HG03342 (cell line): ENCODE data around the gene PPP1CB.
"Not testable (repeated sequence)": the region's sequence is repeated elsewhere in the genome, so short reads cannot be mapped to it uniquely, and the experiment has no call there.

Experiments
- ATAC-seq: cut with Tn5 transposase; IDR thresholded peaks from one replicate; pipeline ENCODE4 v1.9.1; 2021; ENCODE audit warnings: mild to moderate bottlenecking, moderate library complexity; ENCODE audit not compliant: unreplicated experiment

PPP1CB gene

DNA sequence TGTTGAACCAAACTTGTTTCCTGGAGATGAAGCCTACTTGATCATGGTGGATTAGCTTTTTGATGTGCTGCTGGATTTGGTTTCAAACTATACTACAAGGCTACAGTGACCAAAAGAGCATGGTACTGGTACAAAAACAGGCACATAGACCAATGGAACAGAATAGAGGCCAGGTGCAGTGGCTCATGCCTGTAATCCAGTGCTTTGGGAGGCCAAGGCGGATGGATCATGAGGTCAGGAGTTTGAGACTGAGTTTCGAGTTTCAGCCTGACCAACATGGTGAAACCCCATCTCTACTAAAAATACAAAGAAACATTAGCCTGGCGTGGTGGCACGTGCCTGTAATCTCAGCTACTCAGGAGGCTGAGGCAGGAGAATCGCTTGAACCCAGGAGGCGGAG, 9.0 kb upstream of the PPP1CB start:
- not testable (repeated sequence) for ATAC-seq

DNA sequence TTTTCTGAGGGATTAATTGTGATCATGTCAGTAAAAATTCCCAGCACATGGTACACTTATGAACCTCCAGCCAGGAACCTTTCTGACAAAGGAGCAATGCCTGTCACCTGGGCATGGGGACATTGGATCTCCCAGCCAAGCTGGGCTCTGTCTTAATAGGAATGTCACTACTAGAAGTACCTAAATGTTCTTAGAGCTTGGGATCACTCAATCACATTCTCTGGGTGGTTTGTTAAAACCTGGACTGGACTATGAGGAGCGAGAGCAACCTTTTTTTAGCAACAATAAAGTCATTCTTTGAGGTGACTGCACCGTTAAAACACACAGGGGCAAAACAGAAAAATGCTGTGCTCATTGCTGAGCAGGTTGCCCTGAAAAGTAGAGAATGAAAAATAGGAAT, 6.4 kb upstream of the PPP1CB start:
- ATAC-seq: no peak

DNA sequence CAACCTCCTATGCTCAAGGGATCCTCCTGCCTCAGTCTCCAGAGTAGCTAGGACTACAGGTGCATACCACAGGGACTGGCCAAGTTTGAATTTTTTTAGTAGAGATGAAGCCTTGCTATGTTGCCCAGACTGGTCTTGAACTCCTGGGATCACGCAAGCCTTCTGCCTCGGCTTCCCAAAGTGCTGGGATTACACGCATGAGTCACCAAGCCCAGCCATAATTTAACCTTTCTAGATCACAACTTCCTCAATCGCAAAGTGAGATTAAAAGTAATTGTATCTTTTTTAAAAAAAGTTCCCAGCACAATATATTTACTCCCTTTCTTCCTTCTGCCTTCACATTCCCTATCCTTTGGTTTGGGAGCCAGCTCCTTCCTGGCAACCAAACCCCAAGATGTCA, 5.8 kb upstream of the PPP1CB start:
- ATAC-seq: no peak

DNA sequence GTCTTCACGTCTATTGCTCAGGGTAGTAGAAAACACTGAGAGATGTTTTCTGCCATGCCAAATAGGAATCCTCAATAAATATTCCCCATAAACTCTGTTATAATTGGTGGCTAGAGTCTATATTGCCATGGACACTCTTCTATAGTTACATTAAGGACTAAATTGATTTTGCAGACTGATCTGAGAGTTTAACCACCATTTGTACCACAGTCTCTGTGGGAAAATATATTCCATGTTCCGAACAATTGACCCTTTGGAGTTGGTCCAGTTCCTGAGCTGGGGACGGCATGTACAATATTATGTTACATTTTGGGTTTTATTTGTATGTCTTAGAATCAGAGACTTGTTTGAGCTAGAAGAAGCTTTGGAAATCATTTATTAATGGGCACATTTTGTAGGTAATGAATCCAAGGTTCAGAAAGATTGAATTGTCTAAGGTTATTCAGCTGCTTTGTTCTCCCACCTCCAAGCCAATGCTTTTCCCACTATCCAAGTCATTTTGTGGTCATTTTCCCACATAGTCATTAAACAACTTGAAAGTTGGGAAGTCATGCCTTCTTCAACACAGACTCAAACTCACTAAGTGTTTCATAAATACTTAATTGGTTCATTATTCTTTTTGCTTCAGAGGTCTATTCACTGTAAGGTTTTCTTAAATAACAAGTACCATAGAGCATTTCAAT, 5.1 kb upstream of the PPP1CB start:
- ATAC-seq: no peak

DNA sequence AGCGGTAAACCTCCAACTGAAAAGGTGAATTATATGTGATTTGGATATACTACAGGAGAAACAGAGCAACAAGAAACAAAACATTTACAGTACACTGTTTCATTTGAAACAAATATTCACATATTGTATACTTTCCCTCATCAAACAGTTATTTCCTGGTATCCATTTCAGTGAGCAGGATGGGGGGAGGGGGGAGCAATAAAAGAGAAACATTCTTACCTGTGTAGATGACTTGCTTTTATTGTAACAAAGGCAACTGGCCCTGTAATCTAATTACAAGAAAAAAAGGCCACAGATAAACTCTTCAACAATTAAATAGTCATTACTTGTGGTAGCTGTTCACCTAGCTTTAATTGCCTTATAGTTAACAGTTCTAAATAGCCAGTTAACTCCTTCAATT, 3.9 kb upstream of the PPP1CB start:
- ATAC-seq: no peak

DNA sequence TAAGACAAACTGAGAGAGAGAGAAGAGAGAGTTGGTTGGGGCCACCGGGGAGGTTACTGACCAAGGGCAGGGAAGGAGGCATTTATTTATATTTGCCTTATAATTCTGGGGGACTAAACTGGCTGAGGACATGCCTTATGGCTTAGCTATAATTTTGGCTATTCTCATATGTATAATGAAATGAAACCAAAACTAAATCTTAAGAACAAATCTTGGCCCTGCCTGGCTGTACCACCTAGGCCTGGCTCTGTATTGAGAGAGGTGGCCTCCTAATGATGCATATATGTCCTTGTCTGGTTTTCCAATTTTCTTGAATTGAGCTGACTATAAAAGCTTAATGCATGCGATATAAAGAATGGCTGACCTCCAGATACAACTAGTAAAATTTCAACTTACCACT, 3.5 kb upstream of the PPP1CB start:
- ATAC-seq: no peak

DNA sequence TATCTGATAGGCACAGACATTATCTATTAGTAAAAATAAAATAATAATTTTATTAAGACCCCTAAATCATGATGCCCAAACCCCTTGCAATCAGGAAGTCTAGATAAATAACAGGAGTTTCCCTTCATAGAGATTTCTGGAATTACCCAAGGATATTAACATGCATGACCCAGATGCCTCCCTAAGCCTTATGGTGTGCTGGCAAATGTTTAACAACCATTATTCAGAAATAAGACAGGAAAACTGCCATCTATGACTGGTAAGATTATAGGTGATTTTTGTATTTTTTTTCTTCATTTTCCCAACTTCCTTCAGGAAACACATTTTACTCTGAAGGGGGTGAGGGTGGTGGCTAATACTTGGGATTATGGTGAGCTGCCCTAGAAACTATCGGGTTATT, 2.7 kb upstream of the PPP1CB start:
- ATAC-seq: no peak

DNA sequence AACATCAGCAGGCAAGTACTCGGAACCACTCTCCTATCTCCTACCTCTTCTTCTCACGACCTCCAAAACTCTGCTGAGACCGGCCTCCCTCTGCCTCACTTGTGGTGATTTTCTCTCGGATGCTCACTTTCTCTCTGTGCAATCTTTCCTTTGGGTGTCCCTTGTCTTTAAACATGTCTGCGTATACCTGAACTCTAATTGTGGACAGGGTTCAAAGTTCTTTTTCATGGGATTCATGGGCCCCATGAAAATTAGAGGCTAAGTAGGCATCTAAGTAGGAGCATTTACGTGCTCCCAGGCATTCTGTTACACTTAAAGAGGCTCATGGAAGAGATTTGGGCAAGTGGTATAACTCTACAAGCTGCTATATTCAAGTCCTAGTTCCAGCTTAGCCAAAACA, 2.1 kb upstream of the PPP1CB start:
- ATAC-seq: no peak

DNA sequence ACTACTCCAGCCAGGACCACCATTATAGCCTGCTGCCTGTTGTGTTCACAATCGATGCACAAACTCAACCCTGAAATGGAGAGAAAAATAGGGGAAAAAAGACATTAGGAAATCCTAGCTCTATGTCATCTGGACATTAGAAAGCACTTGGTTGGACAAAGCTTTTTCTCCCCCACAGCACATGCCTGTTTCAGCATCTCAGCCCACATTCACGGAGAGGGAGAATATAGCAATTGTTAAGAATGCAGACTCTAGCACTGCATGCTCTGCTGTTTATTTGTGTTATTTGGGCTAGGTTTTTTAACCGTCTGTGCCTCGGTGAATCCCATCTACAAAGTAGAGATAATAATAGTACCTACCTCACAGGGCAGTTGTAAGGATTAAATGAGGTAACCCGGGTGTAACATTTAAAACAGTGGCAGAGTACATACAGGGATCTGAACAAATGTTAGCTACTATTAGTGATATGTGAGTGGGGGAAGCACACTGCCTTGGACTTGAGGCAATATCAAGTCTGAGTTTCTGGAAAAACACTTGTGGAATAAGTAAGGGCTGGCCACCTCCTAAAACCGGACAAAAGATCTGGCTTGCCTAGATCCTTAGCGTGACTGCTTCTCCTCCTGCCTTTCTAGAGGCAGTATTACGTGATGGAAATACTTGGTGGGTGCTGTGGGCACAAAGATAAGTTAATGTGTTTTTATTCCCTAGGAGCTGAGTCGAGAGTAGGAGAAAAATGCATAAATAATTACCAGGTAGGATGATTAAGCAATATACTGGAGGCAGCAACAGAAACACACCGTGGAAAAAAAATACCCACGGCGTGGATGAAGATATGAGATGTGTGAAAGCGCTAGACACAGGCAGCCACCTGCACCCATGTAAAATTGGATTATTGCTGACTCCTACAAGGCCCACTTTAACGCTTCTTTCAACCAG, 1.0 kb upstream of the PPP1CB start:
- ATAC-seq: peak; percentile 0

DNA sequence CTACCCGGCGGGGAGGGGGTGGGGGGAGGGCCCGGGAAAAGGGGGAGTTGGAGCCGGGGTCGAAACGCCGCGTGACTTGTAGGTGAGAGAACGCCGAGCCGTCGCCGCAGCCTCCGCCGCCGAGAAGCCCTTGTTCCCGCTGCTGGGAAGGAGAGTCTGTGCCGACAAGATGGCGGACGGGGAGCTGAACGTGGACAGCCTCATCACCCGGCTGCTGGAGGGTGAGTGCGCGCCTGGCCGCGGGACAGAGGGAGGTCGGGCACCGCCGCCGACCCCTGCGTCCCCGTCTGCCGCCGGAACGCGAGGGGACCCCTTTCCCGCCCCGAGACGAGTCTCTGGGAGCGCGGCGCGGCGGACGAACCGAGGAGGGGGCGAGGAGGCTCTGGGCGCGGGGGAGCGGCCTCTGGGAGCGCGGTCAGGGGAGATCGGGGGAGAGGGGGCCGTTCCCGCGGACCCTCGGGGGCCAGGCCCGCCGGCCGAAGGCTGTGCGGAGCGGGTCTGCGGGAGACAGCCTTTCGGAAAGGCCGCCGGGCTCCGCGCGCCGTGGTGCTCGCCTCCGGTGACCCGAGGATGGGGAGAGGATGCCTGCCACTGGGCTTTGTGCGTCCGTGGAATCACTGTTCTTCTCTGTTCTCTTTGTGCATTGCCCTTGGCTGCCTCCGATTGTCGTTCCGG, 463 bp downstream of the PPP1CB start:
- ATAC-seq: peak; percentile 34

DNA sequence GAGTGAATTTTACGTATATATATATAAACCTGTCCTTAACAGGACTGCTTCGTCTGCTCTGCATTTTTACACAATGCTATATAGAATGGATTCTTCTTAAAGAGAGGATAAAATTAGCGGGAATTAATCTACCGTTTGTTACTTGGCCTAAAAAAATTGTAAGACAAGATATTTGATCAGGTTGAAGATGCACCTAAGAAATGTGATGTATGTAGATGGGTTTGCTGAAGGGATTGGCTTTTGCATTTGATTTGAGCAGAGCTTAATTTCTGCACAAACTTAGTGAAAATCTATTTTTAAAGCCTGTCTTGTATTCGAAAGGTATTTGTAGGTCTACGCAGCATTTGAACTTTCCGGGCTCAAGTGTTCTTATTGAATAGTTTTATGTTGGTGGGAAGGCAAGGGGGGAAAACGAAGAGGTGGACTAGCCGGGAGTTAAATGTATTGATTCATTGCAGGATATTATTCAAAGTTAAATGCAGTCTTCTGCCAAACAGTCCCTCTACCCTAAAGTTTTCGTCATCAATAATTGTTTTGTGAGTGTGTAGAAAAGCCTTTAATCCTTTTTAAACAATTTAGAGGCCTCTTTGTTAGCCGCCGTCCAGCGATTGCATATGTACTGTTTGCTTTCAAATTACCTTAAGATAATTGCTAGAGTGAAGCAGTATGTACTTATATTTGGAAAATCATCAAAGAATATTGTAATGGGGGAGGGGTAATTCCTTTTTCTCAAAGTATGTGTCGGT, 1.2 kb downstream of the PPP1CB start:
- no peak for ATAC-seq

DNA sequence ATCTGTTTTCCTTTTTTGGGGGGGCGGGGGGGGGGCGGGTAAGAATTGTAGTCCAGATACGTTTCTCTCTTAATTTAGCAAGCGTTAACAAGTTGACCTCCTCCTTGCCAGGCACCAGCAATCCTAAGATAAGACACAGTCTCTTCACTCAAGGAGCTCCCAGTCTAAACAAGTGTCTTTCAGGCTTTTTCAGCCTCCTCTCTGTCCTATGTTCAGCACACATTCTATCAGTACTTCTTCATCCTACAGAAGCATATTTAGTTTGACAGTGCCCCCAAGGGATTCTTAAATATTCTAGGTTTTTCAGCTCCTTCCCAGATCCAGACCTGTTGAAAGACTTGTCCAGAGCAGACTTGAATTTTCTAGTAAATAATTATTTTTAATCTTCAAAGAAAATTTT, 2.7 kb downstream of the PPP1CB start:
- ATAC-seq: no peak

DNA sequence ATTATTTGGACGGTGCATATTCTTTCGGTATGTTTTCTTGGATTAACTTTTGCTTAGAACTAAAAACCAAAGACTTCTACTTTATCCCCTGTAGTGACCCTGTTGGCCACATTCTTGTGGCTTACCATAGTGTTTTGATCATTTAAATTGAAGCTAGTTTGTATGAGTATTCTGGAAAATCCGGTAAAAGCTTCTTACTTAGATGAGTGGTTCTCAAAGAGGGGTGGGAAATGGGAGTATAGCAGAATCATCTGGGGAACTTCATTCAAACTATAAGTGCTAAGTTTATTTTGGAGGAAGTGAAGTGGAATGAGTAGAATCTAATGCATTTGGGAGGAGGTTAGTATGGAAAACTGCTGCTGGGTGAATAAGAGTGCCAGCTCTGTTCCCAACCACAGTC, 3.8 kb downstream of the PPP1CB start:
- no peak for ATAC-seq

DNA sequence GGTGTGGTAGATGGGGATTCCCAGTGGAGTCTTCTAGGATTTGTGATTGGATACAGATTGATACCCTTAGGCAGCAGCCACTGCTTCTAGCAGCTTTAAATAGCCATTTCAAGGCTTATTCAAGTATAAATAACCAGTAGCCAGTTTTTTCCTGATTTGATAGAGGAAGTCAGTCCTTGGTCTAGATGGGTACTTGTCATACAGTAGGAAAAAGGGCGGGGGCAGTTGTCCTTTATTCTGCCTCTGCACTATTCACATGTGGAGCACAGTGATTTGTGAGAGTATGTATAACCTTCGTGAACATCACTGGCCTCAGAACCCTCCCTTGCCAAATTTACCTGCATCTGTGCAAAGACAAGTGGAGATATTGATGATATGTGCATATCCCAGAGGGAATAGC, 6.8 kb downstream of the PPP1CB start:
- ATAC-seq: no peak

DNA sequence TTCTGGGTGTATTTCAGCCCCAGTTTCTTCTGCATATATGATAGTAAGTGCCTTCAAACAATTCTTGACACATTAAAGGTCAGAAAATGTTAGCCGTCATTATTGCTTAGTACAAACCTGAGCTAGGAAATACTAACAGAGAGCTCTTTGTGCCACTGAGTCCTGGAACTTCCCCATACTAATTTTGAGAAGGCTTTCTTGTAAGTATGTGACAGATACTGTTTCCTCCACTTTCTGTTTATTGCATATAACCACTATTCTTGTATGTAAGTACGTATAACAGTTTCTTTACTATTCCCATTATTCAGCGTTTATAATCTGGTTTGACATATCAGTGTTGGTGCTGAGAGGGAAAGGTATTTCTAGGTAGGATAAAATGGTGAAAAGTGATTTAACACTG, 9.8 kb downstream of the PPP1CB start:
- no peak for ATAC-seq

DNA sequence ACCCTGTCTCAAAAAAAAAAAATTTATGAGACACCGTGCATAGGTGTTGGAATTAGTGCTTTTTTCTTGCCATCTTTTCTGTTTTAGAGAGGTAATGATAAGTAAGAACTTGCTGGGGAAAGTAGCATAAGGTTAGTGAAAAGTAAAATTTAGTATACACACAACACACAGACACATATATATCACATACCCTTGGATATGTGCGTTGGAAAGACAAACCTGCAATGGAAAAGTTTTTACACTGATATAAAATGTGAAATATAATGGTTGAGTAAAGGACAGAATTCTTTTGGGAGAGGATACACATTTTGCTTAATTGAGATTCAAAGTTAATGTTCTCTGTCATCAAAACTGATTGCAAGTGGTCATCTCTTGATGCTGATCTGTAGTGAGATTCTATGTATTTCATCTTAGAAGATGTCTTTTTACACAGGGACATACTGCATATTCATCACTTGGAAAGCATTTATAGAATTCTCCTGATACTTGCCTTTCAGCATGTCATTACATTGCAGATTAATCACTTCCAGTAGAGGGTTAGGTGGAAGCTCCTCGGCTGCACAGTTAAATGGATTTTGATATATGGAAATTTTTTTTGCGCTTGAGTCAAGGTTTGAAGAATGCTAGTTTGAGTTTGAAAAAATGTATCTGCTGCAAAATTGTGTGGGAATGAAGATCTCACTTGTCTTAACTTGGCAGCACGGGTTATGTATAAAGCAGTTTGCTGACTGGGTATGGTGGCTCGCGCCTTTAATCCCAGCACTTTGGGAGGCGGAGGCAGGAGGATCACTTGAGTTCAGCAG, 13.5 kb downstream of the PPP1CB start:
- ATAC-seq: no peak

DNA sequence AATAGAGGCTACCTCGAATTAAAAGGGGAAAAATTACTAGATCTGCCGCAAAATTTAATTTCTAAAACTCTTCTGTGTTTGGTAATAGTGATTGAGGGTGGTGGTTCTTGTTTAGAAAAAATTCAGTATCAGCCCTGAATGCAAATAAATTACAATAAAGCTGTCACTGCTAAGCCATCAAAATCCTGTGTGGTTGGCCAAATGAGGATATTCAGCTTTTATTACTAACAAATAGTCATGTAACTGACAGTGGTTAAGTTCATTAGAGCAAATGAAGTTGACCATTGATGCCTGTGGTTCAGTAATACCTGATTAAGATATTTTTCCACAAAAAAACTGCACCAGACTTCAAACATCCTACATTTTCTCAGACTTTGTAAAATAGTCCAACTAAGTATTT, 14.4 kb downstream of the PPP1CB start:
- ATAC-seq: no peak

DNA sequence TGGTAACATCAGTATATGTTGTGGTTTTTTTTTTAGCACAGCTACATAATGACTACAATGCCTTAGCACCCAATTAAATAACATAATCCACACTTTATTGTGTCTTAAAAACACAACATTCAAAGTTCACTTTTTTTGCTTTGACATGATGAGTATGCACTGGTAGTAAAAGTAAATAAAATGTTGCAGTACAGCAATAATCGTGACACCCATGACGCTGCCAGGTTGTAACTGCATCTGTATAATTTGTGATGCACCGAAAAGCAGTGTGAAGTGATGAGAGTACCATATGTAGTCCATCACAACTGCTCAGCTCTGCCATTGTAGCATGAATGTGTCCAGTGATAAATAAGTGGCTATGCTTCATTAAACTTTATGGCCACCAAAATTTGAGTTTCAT, 15.7 kb downstream of the PPP1CB start:
- ATAC-seq: no peak

DNA sequence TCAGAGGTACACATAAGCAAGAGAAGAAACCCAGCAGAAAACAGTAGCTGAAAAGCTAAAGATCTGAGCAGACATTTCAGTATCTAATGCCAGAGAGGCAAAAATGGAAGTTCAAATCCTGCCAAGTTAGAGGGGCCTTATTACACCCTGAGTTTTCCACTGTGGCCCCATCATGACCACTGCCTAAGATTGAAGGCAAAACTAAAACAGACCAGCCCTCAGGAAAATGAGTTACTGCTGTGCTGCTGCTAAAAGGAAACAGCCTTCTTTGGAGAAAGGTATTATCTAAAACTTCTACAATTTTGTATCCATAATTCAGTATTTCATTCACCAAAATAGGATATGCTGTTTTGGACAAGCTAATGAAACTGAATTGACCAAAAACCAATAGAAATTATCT, 16.8 kb downstream of the PPP1CB start:
- no peak for ATAC-seq

DNA sequence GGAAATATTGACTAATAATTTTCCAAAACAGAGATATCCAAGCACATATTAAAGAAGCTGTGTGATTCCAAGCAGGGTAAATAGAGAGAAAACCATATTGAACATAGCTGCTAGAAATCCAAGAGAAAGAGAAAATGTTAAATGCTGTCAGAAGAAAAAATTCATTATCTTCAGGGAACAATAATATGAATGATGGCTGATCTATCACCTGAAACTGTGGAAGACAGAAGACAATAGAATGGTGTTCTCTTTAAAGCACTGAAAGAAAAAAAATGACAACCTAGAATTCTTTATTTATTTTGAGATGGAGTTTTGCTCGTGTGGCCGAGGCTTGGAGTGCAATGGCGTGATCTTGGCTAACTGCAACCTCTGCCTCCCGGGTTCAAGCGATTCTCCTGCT, 17.3 kb downstream of the PPP1CB start:
- no peak for ATAC-seq
